Measurements from ENCODE around the gene MAML2. TPM values are rescaled to one million over a fixed set of nuclear protein-coding genes. Genes with fewer than 3 reads are reported as not detected.

Gene MAML2
- total RNA-seq, 4 donors from 2014 or later, result 17.6 to 31.6 (median 25.8) TPM

- 82 to 93% methylated on average over 1 of the region's 1 CpG for WGBS, 2 donors
- H3K4me3 ChIP-seq (ENCODE audit: low read depth, poor library complexity, severe bottlenecking), result no peak overlapping the region
- TF ChIP-seq POLR2A (IDR thresholded peaks at IDR 0.05), result no peak
- TF ChIP-seq, protein P1, sequence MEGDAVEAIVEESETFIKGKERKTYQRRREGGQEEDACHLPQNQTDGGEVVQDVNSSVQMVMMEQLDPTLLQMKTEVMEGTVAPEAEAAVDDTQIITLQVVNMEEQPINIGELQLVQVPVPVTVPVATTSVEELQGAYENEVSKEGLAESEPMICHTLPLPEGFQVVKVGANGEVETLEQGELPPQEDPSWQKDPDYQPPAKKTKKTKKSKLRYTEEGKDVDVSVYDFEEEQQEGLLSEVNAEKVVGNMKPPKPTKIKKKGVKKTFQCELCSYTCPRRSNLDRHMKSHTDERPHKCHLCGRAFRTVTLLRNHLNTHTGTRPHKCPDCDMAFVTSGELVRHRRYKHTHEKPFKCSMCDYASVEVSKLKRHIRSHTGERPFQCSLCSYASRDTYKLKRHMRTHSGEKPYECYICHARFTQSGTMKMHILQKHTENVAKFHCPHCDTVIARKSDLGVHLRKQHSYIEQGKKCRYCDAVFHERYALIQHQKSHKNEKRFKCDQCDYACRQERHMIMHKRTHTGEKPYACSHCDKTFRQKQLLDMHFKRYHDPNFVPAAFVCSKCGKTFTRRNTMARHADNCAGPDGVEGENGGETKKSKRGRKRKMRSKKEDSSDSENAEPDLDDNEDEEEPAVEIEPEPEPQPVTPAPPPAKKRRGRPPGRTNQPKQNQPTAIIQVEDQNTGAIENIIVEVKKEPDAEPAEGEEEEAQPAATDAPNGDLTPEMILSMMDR (IDR thresholded peaks at IDR 0.05), result no peak
- DNase-seq (ENCODE audit: low spot score in 2 of 2), result no peak
- intact Hi-C loops (cut with DNase I; ENCODE audit: low total_unique reads), result no loop called here
These were observed 411.1 kb downstream of the MAML2 start for GRCh38 chr11:95931916-95932315.

DNA sequence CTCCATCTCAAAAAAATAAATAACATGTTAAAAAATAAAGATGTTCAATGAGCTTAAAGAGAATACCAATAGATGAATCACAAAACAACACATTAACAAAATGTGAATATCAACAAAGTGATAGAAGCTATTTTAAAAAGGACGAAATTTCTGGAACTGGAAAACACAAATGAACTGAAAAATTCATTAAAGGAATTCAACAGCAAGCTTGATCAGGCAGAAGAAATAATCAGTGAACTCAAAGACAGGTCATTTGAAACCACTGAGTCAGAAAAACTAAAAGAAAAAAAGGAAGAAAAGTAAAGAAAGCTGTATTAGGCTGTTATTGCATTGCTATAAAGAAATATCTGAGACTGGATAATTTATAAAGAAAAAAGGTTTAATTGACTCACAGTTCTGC is 412.0 kb downstream of the MAML2 start:
- H3K4me3 ChIP-seq (ENCODE audit: low read depth, poor library complexity, severe bottlenecking), result no peak overlapping the region
- WGBS, 2 donors, result 72 to 84% methylated on average over 1 of the region's 1 CpG
- intact Hi-C loops (cut with DNase I; ENCODE audit: low total_unique reads), result no loop called here
- no peak for DNase-seq (ENCODE audit: low spot score in 2 of 2)
- TF ChIP-seq, protein P1 (IDR thresholded peaks at IDR 0.05), result no peak
- TF ChIP-seq POLR2A (IDR thresholded peaks at IDR 0.05), result no peak

DNA sequence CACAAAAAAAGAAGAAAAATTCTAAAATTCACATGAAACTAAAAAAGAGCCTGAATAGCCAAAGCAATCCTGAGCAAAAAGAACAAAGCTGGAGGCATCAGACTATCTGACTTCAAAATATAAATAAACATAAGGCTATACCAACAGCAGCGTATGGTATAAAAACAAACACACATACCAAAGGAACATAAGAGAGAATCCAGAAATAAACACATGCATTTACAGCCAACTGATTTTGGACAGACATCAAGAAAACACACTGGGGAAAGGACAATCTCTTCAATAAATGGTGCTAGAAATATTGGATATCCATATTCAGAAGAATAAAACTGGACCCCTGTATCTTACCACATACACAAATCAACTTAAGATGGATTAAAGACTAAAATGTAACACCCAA is 416.3 kb downstream of the MAML2 start:
- DNase-seq (ENCODE audit: low spot score in 2 of 2), result no peak
- H3K4me3 ChIP-seq (ENCODE audit: low read depth, poor library complexity, severe bottlenecking), result no peak overlapping the region
- WGBS, 2 donors, result 68 to 89% methylated on average over 1 of the region's 1 CpG
- TF ChIP-seq, protein P1 (IDR thresholded peaks at IDR 0.05), result no peak
- TF ChIP-seq POLR2A (IDR thresholded peaks at IDR 0.05), result no peak
- intact Hi-C loops (cut with DNase I; ENCODE audit: low total_unique reads), result no loop called here

MicroRNA genes within 50 kb of the gene (microRNA counts, 767-probe panel; counts per million panel counts)
- 0 to 358 counts per million in 2 donors for microRNA hsa-miR-1260b

Small RNAs within 50 kb of the gene (microRNA-seq; reads per million reads assigned to microRNA genes)
- gene MIR1260B (ENCODE audit: borderline number of aligned reads in 1 of 2, borderline replicate concordance in 2 of 2), result 0.57 to 2.0 reads per million in 2 donors

Other genes with a start within 250 kb of the MAML2 start
- gene CCDC82, start 46.7 kb upstream of the MAML2 start, total RNA-seq, result 10 to 100 TPM in 1 of 4 donors, 1 to 10 TPM in 3; 5.4 to 15.2 (median 7.8) TPM
- 10 to 100 TPM in 1 of 4 donors, 1 to 10 TPM in 3; 4.0 to 10.2 (median 5.3) TPM for gene JRKL, start 46.8 kb upstream of the MAML2 start, total RNA-seq